ENCODE data around the gene CAMP.
A peak's percentile ranks its signal among the peaks of the same experiment; 100 is the strongest.
"Not testable (repeated sequence)": the region's sequence is repeated elsewhere in the genome, so short reads cannot be mapped to it uniquely, and the experiment has no call there.

The CAMP gene

GRCh38 chr3:48248095-48248850, 25.0 kb downstream of the CAMP start:
- no peak for DNase-seq (ENCODE audit: low read depth in 4 of 4, low spot score in 1 of 4)

- DNase-seq (ENCODE audit: low read depth in 4 of 4, low spot score in 1 of 4) = no peak
Measured at GRCh38 chr3:48256557-48256956, 33.3 kb downstream of the CAMP start.

DNA sequence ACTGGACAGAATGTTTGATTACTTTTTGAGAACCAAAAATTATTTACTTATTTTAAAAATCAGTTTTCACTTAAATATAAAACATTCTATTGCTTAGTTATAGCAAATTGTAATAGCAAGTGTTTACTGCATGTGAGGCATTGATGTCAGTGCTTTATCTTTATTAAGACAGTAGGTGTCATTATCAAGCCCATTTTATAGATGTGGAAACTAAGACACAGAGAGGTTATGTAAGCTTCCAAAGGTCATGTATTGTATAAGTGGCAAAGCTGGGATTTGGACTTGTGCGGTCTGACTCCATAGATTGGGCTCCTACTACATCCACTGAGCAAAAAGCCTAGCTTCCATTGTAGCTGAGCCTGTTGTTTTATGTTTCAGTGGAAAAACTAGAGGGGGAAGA, 35.2 kb downstream of the CAMP start:
- no peak for DNase-seq (ENCODE audit: low read depth in 4 of 4, low spot score in 1 of 4)

DNA sequence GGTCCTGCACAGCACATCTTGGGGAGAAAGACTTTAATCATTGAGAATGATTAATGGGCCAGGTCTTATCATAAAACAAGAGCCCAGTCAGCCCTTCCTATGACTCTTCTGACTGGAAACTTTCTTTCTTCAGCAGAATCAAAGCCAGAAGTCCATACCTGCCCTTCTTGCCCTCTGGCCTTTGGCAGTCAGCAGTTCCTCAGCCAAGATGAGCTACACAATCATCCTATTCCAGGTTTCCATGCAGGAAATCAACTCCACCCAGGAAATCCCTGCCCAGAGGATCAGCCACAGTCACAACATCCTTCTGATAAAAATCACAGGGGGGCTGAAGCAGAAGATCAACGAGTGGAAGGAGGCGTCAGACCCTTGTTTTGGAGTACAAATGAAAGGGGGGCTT, 44.5 kb downstream of the CAMP start:
- DNase-seq (ENCODE audit: low read depth in 4 of 4, low spot score in 1 of 4) = no peak

- DNase-seq (ENCODE audit: low read depth in 4 of 4, low spot score in 1 of 4) = peak; percentile 54 to 85 (median 72)
Measured at GRCh38 chr3:48268381-48268935, 45.2 kb downstream of the CAMP start.

GRCh38 chr3:48268936-48269561, 45.8 kb downstream of the CAMP start:
- peak; percentile 10 to 56 (median 25) for DNase-seq (ENCODE audit: low read depth in 4 of 4, low spot score in 1 of 4)

- no peak for DNase-seq (ENCODE audit: low read depth in 4 of 4, low spot score in 1 of 4)
Measured at GRCh38 chr3:48269592-48269991, 46.3 kb downstream of the CAMP start.

DNA sequence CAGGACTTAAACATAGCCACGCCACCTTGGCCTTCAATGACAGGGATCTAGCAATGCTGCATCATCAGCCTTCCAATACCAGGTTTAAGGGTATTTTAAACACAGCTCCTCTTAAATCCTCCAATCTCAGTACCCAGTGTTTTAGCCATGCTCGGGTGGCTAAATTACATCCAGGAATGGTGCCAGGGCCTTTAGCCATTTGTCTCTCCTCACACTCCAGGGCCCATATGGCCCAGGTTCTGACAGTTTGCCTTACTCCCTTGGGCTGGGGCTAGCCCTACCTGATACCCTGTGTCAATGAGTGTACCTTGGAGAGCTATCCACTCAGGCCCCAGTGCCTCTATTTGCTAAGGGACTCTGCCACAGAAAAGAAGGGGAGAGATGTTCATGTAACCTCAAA, 47.0 kb downstream of the CAMP start:
- DNase-seq (ENCODE audit: low read depth in 4 of 4, low spot score in 1 of 4) = no peak

- DNase-seq (ENCODE audit: low read depth in 4 of 4, low spot score in 1 of 4) = not testable (repeated sequence)
Measured at GRCh38 chr3:48271223-48271622, 47.9 kb downstream of the CAMP start.

- no peak for DNase-seq (ENCODE audit: low read depth in 4 of 4, low spot score in 1 of 4)
Measured at GRCh38 chr3:48271763-48272498, 48.6 kb downstream of the CAMP start.

GRCh38 chr3:48273594-48274211, 50.4 kb downstream of the CAMP start:
- DNase-seq (ENCODE audit: low read depth in 4 of 4, low spot score in 1 of 4) = peak; percentile 15 to 33 (median 25)

DNA sequence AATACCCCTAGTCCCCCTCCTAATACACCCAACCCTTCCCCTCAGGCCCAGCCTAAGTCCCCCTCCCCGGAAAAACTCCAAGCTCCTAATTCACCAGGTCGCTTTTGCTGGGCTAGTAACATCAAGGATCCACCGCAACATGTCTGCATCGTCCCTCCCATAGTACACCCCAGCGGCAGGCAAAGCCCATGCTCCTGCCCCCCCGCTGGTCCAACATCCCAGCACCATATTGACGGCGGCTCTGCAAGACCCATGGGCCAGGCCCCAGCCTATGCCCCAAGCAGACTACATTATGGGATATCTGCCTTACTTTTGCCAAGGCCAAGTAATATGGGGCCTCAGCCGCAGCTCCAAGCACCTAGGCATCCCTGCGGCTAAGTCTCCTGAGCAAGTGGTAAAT, 51.2 kb downstream of the CAMP start:
- no peak for DNase-seq (ENCODE audit: low read depth in 4 of 4, low spot score in 1 of 4)
